ENCODE data around the gene NFIA. TPM values are rescaled to one million over a fixed set of nuclear protein-coding genes. Genes with fewer than 3 reads are reported as not detected.

NFIA gene
- 16.2 TPM for total RNA-seq (ENCODE audit: unreplicated experiment)
- long read RNA-seq, partial matches to known transcripts, result 1 of 3 reads
- long read RNA-seq, other reads (novel, unspliced or antisense), result 1 of 3 reads

DNA sequence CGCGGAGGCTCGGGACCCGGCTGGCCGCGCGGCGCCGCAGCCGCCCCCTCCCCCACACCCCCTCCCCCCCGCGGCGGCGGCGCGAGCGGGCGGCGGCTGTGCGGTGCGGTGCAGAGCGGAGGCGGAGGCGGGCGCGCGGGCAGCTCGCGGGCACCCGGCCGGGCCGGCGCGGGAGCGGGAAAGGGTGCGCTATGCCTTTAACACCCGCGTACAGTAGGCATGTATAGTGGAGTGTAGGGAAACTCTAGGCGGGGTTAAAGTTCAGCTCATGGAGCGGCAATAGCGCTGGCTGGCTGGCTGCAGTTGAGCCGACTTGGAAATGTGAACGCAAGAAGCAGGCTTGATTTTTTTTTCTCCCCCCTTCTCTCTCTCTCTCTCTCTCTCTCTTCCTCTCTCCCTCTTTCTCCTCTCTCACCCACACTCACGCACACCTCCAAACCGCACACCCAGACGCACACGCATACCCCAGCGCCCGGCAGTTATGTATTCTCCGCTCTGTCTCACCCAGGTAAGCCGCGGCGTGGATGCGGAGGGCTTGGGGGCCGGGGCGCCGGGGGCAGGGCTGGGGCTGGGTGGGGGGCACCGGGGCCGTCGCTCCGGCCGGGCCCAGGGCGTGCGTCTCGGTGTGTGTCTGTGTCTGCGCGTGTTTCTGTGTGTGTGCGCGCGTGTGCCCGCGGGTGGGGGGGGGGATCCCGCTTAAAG is at the start of gene NFIA:
NFIA (plus strand) TSS at position 251 of the 702 bp plus-strand sequence.
- H3K9me3 Mint-ChIP-seq (ENCODE audit: unreplicated experiment), result no peaks in the 10 kb centered on the region
- peaks cover 43% of the 10 kb centered on the region for H3K4me1 Mint-ChIP-seq (ENCODE audit: unreplicated experiment)
- DNase-seq (ENCODE audit: low spot score), result no peak
- no peak within 1 kb of the TSS for H3K27ac Mint-ChIP-seq (ENCODE audit: unreplicated experiment)
- H3K27me3 Mint-ChIP-seq (ENCODE audit: unreplicated experiment), result peaks cover 14% of the 10 kb centered on the region
- no peak for TF ChIP-seq CTCF (IDR thresholded peaks at IDR 0.05; ENCODE audit: unreplicated experiment)
- H3K4me3 Mint-ChIP-seq (ENCODE audit: unreplicated experiment), result peak within 1 kb of the TSS; percentile 96
- peaks cover 5% of the 10 kb centered on the region for H3K36me3 Mint-ChIP-seq (ENCODE audit: low read depth, unreplicated experiment)

GRCh38 chr1:61035880-61036279 is 46.5 kb upstream of the NFIA start:
- no peak for DNase-seq (ENCODE audit: low spot score)
- Mint-ChIP-seq H3K4me1 (ENCODE audit: unreplicated experiment) (no peaks in the 10 kb centered on the region), H3K27ac (ENCODE audit: unreplicated experiment) (no peak overlapping the region), H3K36me3 (ENCODE audit: low read depth, unreplicated experiment) (no peaks in the 10 kb centered on the region), H3K9me3 (ENCODE audit: unreplicated experiment) (no peaks in the 10 kb centered on the region), H3K4me3 (ENCODE audit: unreplicated experiment) (no peak overlapping the region), H3K27me3 (ENCODE audit: unreplicated experiment) (no peaks in the 10 kb centered on the region)
- no peak for TF ChIP-seq CTCF (IDR thresholded peaks at IDR 0.05; ENCODE audit: unreplicated experiment)

DNA sequence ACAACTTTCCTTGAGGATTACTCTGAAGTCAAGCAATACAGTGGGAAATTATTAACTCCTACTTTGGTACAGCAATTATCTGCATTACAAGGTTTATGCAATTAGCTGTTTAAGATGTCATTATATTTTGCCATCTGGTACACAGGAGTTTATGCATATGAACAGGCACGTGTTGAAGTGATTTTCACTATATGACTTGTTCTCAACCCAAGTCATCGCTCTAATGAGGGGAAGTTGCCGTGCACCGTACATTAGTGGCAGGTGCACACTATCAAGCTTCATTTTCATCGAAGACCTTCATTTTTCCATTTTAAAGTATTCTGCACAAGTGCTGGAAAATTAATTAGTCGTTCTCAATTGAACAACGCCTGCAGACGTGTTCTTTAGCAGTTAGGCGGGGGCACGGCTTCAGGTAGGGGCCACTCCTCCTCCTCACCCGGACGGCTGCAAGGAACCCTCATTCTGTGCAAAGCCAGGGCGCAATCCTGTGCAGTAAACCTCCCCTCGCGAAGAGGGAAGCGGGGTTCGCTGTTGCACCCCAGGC is 39.8 kb upstream of the NFIA start:
- peaks cover 7% of the 10 kb centered on the region for H3K4me1 Mint-ChIP-seq (ENCODE audit: unreplicated experiment)
- H3K27ac Mint-ChIP-seq (ENCODE audit: unreplicated experiment), result no peak overlapping the region
- peaks cover 3% of the 10 kb centered on the region for H3K27me3 Mint-ChIP-seq (ENCODE audit: unreplicated experiment)
- TF ChIP-seq CTCF (IDR thresholded peaks at IDR 0.05; ENCODE audit: unreplicated experiment), result no peak
- no peaks in the 10 kb centered on the region for H3K36me3 Mint-ChIP-seq (ENCODE audit: low read depth, unreplicated experiment)
- DNase-seq (ENCODE audit: low spot score), result no peak
- no peaks in the 10 kb centered on the region for H3K9me3 Mint-ChIP-seq (ENCODE audit: unreplicated experiment)
- H3K4me3 Mint-ChIP-seq (ENCODE audit: unreplicated experiment), result no peak overlapping the region

GRCh38 chr1:61043010-61043820 is 39.1 kb upstream of the NFIA start:
- Mint-ChIP-seq H3K36me3 (ENCODE audit: low read depth, unreplicated experiment) (no peaks in the 10 kb centered on the region), H3K4me3 (ENCODE audit: unreplicated experiment) (peak overlapping the region; percentile 84), H3K27ac (ENCODE audit: unreplicated experiment) (no peak overlapping the region), H3K9me3 (ENCODE audit: unreplicated experiment) (no peaks in the 10 kb centered on the region), H3K4me1 (ENCODE audit: unreplicated experiment) (peaks cover 7% of the 10 kb centered on the region), H3K27me3 (ENCODE audit: unreplicated experiment) (peaks cover 3% of the 10 kb centered on the region)
- peak; percentile 86 for TF ChIP-seq CTCF (IDR thresholded peaks at IDR 0.05; ENCODE audit: unreplicated experiment)
- DNase-seq (ENCODE audit: low spot score), result peak; percentile 96

Measured in endothelial cell (in vitro differentiated cells).